ENCODE measurements around the gene AHNAK.

Gene AHNAK

GRCh38 chr11:62498031-62498430 is 48.6 kb downstream of the AHNAK start:
- no peak for TF ChIP-seq CTCF (conservative IDR thresholded peaks at IDR 0.05)
- H3K27ac ChIP-seq: no peak overlapping the region

GRCh38 chr11:62497132-62497801 is 49.3 kb downstream of the AHNAK start:
- H3K27ac ChIP-seq: no peak overlapping the region

GRCh38 chr11:62496676-62497075 is 49.9 kb downstream of the AHNAK start:
- TF ChIP-seq CTCF (conservative IDR thresholded peaks at IDR 0.05): no peak
- no peak overlapping the region for H3K27ac ChIP-seq

More at GRCh38 chr11:62497132-62497801, 49.3 kb downstream of the AHNAK start:
- TF ChIP-seq CTCF (conservative IDR thresholded peaks at IDR 0.05): peak; percentile 79

- no peak for TF ChIP-seq CTCF (conservative IDR thresholded peaks at IDR 0.05)
- no peak overlapping the region for H3K27ac ChIP-seq
Measured at GRCh38 chr11:62494246-62494645, 52.4 kb downstream of the AHNAK start.

GRCh38 chr11:62493801-62494200 is 52.8 kb downstream of the AHNAK start:
- no peak for TF ChIP-seq CTCF (conservative IDR thresholded peaks at IDR 0.05)
- no peak overlapping the region for H3K27ac ChIP-seq

GRCh38 chr11:62492586-62492985 is 54.0 kb downstream of the AHNAK start:
- H3K27ac ChIP-seq: no peak overlapping the region
- TF ChIP-seq CTCF (conservative IDR thresholded peaks at IDR 0.05): no peak

- no peak for TF ChIP-seq CTCF (conservative IDR thresholded peaks at IDR 0.05)
- H3K27ac ChIP-seq: no peak overlapping the region
Measured at GRCh38 chr11:62491571-62492329, 54.9 kb downstream of the AHNAK start.
